Stimulated activated CD8-positive, alpha-beta memory T cell treated with anti-CD3 and anti-CD28 coated beads, Interleukin-2, amount 100 ng/mL, for 1 hour (primary cell): ENCODE results near the gene CPVL.

Source experiments
- DNase-seq, 2 donors: peaks; one replicate each; pipeline ENCODE4 v3.0.0-alpha.2; 2020; ENCODE audit warnings: low read depth in 2 of 2

Gene CPVL

DNA sequence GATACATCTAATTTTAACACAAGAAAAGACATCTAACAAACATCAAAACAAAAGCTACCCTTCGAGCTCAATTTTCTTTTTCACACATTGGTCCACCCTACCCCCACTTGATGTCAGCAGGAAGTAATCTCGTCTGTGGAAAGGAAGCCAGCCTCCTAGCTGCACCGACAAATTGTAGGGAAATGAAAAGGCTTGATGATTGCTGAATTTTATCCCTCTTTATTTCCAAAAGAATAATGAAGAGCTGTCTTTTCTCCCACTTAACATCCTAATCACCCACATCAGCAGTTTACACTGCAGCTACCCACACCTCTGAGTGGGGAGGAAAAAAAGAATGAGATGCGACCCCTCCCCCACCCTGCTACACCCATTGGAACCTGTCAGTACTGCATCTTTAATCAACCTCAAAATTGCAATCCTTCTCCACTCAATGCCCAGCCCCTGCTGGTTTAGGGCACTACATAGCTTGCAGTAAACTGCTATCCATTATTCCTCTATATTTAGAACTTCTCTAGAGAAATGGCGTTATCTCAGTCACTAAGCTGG, 10.6 kb upstream of the CPVL start:
- no peak for DNase-seq

DNA sequence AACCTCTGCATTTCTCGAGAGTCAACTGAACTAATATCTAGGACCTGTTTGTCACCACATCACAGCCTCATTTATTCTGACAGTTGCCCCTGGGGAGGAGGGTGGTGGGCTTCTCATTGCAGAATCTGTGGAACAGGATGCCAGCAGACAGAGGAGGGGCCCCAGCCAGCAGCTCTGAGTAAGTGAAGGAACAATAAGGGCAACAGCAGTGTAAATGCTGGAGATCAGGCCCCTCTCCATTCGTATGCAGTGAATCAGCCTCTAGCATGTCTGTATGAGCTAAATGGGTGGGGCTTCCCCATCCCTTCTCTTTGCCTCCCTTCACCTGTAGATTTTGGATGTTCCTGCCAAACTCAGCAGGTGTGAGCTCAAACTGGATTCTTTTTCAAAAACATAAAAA, 7.7 kb upstream of the CPVL start:
- no peak for DNase-seq

DNA sequence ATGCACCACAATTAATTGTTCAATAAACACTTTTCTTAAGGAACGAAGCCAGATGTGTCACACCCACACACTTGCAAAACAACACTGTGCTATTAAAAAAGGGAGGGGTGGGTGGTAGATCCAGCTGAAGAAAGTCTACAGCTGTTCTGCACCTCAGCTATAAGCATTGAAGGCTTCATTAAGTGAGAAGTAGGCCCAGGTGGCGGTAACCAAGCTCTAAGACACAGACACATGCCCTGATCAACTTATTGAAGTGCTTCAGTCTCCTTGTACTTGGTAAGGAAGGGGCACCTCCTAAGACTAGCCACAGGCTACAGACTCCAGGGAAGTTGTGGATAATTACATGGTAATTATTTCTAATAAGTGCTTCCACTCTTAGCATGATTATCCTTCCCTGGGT, 4.5 kb upstream of the CPVL start:
- no peak for DNase-seq

DNA sequence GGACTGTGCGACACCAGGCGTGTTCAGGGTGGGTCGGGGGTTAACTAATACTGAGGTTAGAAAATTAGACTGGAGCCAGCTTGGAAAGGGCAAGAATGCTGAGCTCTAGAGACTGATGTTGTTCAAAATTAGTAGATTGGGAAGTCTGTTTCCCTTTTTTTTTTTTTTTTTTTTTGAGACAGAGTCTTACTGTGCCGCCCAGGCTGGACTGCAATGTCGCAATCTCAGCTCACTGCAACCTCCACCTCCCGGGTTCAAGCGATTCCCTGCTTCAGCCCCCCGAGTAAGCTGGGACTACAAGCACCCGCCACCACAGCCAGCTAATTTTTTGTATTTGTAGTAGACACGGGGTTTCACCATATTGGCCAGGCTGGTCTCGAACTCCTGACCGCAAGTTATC, 2.7 kb upstream of the CPVL start:
- no peak for DNase-seq

DNA sequence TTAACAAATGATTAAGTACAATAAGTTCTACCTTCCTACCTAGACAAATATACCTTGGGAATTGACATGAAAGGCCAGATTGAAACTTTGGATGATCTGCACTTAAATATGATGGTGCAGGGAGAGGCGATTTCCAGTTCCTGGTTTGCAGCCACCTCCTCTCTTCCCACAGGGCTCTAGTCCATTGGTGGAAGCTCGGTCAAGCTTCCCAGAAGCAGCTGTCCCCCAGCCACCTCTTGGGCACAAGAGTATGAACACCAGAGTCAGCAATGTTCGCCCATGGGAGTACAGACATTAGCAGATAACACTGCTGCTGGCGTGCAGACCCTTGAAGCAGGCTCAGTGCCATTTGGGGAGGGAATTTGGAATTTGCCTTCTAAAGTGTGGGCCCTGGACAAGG, 1.5 kb upstream of the CPVL start:
- no peak for DNase-seq

DNA sequence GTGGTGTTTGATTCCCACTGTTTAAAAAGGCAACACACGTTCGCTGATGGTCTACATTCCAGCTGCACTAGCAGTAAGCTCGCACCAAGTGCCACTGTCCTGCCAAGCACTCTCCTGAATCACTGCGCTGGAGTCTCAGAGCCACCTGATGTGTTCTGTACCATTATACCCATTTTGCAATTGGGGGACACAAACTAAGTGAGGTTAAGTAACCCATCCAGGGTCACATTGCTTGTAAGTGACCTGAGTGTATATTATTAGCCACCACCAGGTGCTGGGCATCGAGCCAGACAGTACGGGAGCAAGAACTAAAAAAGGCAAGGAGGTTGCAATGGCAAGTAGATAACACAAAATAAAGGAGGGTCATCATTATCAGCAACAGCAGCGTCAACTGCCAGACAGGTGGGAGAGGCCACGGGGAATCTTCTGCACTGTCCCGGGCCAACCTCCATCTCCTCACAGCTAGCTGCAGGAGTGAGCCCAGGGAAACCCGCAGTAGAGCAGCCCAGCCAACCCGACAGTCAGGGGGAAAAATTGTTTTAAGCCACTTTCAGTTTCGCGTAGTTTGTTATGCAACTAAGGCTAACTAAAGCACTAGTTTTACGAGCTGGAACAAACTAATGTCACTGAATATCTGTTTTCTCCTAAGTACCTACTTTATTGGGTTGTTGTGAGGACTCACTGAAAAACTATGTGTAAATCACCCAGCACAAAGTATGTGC, 712 bp upstream of the CPVL start:
- no peak for DNase-seq

DNA sequence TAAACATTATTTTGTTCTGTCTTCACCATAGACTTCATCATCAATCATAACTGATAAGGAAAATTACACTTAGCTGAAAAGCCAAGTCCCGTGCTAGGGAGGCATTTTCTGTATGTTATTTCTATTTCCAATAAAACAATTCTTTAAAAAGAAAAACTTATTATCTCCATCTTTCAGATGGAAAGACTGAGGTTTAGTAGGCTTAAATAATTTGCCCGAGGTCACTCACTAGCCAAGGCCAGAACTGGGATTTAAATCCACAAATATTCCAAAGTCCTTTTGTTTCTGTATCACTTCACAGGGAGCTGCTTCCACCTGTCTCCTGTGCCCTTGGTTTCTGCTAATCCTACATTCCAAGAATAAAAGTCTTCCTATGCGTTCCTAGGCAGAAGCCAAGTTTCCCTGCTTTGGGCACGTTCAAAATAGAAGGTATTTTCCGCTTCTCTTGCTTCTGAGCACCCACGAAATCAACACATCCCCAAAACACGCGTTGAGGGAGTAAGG, 732 bp downstream of the CPVL start:
- no peak for DNase-seq

DNA sequence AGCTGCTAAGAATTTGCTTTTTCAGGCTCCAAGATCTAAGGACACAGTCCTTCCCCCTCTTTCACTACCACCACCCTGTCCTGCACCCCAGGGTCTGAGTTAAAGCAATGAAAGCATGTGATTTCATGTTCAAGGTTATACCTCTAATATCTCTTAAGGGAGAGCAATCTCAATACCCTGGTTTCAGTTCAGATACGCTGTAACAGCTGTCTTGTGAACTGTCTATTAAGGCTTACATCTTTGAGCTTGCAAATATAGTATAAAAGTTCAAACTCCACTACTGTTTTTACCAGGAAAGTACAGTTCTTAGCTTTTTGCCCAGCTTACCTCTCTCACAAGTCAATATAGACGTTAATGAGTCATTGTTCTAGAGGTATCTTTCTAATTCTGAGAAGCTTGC, 2.6 kb downstream of the CPVL start:
- DNase-seq = no peak

DNA sequence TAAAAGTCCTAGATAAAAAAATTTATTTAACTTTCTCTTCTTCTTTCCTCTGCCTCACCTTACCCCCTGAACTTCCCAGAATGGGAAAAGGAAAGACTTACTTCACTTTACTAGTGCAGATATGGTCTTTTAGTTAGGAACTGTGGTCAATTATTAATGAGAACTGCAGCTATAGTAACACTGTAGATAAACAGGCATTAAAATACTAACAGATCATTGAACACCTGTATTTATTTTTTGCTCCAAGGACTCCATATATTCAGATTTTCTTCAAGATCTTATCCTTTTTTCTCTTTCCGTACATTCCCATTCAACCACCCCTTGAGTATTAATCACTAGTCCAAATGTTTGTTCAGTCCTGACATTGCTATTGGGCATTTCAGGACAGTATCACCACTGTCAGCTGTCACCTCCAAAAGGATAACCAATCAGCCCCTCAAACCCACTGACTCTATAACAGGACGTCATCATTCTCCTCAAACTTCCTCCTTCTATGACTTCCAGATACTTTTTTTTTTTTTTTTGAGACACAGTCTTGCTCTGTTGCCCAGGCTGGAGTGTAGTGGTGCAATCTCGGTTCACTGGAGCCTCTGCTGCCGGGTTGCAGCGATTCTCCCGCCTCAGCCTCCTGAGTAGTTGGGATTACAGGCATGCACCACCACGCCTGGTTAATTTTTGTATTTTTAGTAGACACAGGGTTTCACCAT, 4.2 kb downstream of the CPVL start:
- no peak for DNase-seq

DNA sequence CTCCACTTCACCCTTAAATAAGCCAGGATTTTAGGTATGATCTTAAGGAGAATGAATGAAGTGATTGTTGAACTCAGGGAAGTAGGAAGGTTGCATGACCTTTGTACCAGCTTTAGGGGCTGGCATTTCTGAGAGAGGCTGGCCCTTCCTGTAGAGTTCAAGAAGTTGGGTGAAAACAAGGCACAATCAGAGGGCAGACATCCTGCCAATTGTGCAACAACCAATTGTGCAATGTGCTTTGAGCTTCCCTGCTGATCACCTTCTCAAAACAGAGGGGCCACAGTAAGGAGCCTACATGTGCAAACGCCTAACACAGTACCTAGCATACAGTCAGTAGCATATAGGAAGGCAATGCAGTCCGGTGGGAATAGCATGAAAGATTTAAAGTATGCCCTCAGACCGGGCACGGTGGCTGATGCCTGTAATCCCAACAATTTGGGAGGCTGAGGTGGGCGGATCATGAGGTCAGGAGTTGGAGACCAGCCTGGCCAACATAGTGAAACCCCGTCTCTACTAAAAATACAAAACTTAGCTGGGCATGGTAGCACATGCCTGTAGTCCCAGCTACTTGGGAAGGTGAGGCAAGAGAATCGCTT, 5.4 kb downstream of the CPVL start:
- DNase-seq = no peak

DNA sequence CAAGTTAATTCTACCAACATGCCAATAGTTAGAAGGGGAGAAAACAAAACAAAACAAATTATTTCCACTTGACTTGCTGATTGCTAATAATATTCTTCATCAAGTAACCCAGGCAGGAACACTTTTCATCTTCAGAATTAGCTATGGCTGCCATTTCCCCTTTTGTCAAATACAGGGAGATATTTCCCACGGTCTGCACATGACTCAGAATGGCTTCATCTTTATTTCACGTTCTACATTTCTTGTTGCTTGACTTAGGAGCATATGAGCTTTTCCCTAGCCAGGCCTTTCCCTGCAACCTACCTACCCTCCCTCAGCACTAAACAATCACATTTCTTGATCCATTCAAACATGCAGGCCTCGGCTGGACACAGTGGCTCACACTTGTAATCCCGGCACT, 6.5 kb downstream of the CPVL start:
- no peak for DNase-seq

DNA sequence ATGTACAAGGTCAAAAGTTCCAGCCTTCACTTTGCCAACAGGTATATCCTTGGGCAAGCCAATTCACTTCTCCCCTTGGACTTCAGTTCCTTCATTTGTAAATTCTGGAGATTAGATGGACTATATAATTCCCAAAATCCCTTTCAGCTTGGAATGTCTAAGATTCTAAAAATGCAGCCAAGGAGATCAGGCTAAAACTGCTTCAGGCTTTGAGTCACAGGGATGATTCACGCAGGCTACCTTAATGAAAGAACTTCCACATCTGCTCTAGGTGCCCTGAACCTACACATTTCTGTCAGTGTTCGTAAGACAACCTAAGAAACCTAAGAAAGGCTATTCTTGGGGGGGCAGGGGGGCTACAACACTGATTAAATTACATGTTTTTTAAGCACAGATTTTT, 7.1 kb downstream of the CPVL start:
- DNase-seq = no peak

DNA sequence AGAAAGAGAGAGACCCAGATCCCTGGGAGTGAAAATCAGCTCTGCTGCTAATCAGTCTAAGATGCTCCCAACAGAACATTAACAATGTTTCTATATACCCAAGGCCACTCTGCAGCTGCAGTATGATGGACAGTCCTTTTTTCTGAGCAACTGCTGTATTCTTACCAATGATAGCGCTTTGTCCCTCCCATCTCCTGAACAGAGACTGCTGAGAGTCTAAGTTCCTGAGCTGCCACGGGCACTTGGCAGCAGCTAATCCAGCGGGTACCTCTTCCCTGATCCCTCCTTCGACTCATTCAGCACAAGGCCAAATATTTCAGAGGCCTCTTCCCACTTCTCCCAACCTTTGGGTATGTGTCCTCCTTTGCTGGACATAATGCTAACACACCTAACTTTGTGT, 7.7 kb downstream of the CPVL start:
- no peak for DNase-seq

DNA sequence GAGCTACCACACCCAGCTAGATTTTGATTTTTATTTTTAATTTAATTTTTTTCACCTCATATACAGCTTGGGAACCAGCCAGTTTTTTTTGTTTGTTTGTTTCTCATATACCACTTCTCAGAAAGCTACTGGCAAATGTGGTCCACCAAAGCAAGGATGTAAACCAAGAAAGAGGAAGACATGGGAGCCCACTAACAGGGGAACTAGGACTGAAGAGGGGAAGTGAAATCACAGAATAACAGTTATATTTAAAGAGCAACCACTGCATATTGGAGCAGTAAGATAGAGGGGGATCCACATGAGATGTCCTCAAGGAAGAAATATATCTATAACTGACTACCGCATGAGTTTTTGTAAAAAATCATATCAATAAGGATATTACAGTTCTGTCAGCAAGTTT, 10.5 kb downstream of the CPVL start:
- DNase-seq = no peak

DNA sequence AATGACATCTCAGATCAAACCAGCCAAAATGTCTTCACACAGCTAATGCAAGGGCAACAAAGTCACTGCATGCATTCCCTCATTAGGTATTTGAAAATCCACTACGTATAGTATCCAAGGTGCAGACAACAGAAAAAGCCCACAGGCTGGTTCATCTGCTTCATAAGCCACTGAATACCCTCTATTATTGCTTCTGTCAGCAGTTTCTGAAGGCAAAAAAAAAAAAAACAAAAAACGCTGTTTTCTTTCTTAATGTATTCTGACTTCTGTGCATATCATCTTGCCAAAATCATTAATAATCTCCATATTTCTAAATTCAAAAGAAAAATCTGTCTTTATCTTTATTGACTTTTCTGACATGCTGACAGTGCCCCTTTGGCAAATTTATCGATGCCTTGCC, 13.4 kb downstream of the CPVL start:
- no peak for DNase-seq

DNA sequence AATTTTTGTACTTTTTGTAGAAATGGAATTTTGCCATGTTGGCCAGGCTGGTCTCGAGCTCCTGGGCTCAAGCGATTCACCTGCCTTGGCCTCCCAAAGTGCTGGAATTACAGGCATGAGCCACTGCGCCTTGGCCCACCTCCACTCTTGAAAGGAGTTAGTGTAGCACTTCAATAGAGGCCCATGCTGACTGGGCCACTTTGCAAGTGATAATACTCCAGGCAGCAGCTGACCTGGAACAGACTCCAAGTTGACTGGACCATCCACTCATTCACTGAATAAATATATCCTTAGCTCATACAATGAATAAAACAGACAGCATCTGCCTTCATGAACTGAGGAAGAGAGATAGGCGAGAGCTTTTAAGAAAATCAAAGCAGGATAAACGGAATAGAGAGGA, 14.7 kb downstream of the CPVL start:
- no peak for DNase-seq

DNA sequence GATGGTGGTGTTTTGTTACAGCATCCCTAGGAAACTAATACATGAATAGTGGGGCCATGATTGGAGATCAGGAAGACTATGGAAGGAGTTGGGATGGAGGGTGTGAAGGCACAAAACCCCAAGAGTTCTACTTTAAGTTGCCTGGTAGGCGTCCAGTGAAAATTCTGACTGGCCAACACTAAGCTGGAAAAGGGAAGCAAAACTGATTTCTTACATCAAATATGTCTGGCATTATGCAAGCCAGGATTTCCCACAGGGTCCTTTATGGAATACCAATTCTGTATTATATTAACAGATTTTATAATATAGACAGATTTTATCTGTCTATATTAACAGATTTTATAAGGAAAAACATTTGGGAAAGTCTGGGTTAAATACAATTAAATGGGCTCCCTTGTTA, 16.2 kb downstream of the CPVL start:
- DNase-seq = no peak

DNA sequence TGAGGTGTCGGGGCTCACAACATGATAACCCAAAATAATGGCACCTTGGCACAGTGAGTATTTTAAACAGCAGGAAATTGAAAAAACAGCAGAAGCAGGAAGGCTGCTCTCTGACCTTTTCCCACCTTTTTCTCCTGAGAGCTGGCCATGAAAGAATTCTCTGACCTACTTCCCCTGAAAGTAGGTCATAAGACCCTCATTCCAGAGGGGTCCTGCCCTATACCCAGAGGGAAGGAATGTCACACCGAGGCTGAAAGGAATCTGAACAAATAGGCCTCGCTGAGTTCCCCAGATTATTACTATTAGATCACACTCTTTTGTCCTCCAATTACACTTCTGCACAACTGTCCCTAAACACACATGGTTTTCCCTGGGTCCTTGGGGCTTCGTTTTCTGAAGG, 18.8 kb downstream of the CPVL start:
- no peak for DNase-seq

DNA sequence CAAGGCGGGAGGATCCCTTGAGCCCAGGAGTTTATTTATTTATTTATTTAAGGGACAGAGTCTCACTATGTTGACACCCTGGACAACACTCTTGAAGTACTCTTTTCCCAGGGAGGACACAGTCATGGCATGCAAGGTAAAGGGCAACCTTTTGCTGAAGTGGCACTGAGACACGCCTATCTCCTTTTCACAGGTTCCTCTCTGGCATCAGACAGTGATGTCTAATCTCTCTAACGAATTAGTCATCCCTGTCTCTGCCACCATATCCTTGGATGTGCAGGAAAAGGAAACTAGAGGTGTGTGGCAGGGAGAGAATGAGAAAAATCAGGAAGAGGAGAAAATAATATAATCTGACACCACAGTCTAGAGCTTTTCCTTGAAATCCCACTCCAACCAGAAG, 19.5 kb downstream of the CPVL start:
- no peak for DNase-seq

DNA sequence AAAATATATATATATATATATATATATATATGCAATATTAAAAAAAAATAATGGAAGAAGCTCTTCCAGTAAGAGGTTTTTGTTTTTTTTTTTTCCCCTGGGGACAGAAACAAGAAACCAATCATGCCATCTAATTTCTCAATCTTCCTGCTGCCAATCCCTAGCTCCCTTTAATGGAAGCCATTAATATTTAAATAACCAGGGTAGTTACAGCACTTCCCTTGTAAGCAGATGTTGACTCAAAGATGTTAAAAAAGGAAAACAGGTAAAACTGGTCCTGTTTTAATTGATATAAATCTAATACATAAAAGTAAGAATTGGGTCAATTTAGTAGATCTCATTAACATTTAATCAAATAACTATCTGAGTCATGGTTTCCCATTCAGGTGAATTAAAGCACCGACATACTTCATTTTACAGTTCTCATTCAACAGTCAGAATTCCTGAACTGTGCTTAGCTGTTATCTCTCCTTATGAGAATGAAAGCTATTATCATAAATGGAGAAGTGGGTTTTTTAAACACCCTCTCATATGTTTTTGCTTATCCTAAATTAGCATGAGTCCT, 22.6 kb downstream of the CPVL start:
- DNase-seq = no peak

DNA sequence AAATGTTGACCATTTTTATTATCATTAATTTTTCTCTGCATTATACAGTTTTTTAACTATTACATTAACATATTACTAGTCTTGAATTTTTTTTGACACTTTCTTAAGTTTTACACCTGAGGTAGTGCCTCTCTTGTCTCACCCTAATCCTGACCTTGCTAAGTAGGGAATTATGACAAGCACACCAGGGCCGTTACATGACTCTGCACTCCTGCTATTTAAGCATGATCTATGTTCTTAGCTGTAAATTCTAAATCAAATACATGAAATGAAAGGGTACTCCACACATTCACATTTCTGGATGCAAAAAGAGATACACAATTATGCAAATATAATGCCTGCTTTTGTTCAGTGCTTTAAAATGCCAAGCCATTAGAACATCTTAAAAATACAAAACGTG, 23.6 kb downstream of the CPVL start:
- DNase-seq = no peak

DNA sequence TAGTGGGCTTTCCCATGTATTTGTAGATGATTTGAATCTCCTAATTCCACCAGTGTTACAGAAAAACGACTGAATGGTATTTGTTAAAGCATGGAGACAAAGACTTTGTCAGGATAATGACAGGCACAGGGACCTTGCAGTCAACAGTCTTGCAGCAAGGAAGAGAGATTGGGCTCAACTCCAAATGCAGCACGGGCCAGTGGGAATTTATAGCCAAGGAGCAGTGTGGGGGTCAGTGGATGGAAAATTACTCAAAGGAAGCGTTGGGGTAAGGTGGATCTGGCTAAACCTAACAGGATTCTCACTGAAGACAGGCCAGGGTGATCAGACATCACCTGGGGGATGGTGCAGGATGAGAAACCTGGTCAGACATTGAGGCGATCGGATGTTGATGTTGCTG, 24.3 kb downstream of the CPVL start:
- no peak for DNase-seq

DNA sequence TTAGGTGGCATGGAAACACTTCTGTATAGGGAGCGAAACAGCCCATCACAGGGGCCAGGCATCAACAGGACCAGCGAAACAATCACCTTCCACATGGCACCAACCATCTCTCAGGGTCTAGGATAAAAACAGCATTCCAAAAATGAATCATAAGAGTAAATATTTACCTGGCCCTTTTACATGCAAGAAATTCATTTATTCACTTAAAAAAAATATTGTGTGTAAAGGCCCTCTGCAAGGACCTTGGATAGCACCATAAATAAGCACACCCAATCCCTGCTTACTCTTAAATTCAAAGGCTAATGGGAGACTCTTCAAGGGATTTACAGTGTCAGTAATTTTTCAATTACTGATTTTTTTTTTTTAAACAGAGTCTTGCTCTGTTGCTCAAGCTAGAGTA, 25.4 kb downstream of the CPVL start:
- DNase-seq = no peak
